Suppressor macrophage treated with lipopolysaccharide for 1 hour (primary cell): ENCODE measurements around the gene CISD1.
"Not testable (repeated sequence)": the region's sequence is repeated elsewhere in the genome, so short reads cannot be mapped to it uniquely, and the experiment has no call there.

Experiments used
- DNase-seq, 3 donors: peaks; one replicate each; pipeline ENCODE4 v3.0.0-alpha.2; 2020 to 2022

CISD1 gene

DNA sequence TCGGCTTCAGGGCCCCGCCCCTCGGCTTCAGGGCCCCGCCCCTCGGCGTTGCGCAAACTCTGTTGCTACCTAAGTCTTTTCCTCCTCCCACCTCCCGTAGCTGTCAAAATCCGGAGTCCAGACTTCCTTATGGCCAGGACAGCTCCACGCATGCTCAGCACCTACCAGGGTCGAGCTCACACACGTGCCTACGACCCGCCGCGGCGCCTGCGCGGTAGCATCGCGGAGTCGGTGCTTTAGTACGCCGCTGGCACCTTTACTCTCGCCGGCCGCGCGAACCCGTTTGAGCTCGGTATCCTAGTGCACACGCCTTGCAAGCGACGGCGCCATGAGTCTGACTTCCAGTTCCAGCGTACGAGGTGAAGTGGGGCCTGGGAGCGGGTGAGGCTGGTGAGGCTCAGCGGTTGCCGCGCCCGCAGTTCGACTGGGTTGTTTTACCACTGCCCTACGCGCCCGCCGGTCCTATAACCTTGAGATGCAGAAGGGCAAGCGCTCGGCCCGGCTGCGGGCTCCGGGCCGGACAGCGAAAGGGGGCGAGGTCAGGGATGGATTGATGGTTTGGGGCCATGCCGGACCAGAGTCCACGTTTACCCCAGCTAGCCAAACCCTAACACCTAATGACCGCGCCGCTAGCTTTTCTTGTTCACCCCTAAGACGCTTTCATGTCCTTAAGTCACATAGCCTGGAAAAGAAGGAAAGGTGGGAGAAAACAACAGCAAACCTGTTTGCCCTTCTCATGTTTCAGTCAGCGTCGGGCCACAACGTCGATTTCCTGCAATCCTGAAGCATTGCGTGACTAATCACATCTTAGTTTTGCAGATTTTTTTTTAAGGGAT lies at the start of gene CISD1:
Gene CISD1 (plus strand): TSS at position 217 of the 836 bp plus-strand sequence. CDS start 112 bp downstream, at position 329.
- peak; percentile 98 to 99 (median 99) for DNase-seq

DNA sequence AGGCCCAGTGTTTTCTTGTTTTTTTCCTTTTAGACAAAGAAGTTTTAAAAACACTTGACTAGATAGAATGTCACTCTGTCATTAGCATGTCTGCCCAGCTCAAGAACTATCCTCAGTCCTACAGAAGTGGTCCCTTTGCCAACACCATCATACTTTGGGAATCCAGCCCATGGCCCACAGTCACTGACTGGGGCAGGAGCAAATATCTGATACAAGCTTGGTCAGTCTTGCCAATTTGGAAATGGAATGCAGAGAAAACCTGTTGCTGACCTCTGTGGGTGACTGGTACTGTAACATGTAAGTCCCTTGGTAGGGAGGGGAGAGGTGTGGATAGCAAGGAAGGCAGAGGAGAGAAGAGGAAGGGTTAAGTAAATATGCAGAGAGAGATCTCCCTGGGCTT lies 49.1 kb upstream of the CISD1 start:
- DNase-seq, result no peak

DNA sequence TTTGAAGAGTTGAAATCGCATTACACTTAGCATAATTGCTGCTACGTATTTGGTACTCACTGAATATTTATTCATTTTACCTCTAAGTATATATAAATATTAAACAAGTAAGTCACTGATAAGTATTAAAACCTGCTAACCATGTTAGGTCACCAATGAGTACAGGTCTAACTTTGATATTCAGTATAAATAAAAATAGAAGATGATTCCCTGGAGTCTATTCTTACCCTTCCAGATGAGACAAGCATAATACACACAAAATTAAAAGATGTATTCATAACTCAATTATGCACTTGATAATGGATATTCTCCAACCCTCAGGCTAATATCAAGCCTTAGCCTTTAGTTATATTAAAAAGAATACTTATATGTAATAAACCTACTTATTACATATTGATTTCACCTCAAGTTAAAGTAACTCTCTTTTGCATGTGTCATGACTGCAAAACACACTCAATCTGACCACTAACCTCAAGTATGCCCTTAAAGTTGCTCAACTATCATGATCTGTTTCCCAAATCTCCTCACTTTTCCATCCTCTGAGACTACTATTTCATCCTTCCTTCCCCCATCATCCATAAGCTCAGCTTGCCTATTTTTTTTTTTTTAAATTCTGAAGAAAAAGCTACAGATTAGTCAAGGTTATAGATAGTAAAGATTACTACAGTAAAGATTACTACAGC lies 48.1 kb upstream of the CISD1 start:
- no peak for DNase-seq

DNA sequence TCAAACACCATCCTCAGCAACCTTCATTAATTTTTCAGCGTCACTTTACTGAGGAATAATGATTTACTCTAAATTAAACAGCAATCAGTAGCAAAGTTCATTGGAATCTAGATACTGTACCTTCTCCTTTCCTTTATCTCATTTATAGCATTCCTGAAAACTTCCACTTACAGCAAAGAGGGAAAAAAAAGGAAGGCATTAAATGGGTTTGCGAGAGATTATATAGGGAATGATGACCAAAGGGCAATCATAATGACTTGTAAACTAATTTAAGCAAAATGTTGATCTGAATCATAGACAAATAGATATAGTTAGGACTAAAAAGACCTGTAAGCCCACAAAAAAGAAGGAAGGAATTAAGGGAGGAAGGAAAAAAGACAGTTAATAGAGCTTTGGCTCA lies 43.3 kb upstream of the CISD1 start:
- no peak for DNase-seq

DNA sequence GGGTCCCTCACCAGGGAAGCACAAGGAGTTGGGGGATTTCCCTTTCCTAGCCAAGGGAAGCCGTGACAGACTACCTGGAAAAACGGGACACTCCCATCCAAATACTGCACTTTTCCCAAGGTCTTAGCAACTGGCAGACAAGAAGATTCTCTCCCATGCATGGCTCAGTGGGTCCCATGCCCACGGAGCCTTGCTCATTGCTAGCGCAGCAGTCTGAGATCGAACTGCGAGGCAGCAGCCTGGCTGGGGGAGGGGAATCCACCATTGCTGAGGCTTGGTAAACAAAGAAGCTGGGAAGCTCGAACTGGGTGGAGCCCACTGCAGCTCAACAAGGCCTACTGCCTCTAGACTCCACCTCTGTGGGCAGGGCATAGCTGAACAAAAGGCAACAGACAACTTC lies 39.1 kb upstream of the CISD1 start:
- DNase-seq, result not testable (repeated sequence)

DNA sequence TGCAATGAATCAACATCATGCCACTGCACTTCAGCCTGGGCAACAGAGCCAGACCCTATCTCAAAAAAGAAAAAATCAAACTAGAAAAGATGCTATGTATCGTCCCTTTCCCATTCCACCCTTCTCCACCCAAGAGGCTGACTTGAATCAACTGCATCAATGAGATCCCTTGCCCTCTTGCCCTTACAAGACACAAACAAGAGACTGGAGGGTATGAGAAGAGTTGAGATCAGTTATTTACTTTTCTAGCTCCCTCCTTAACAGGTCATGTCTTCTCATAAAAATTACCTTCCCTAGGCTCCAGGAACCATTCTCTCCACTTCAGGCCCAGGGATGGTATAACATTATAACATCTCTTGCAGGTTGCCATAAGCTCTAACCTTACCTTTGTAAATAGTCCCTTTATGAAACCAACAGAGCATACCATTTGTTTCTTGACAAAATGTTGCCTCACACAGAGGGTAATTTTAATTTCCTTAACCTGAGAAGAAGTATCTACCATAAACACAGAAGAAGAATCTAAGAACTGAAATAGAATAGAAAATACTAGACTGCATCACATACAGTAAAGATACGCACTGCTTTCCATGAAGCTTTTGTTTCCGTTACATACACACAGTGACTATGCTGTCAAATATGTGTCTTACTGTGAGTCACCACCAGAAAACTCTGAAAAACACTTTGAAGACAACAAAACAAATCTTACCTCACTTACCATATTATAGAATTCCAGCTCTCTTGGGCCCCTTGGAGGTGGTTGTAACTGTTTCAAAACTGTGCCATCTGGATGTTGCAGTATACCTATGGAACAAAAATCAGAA lies 31.7 kb upstream of the CISD1 start:
- DNase-seq, result no peak

DNA sequence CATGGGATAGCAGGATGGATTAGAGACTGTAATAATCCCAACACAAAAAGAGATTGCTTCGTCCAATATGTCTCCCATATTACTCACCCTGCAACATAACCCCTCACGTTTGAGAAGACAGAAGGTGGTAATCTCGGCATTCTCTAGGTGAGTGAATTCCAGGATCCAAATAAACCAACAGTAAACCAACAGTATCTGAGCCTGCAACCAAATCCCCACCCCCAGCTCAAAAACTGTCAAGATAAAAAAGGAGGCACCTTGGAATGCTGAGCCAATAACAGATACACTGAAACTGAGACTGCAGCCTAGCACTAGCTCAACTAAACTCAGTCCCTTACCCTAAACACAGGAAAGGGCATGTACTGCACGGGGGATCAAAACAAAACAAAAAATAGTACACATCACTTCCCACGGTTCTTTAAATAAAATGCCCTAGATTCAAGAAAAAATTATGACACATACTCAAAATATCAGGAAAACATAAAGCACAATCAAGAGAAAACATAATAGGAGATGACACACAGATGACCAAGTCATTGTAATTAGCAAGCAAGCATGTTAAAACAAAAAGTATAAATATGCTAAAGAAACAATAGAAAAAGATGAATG lies 29.3 kb upstream of the CISD1 start:
- no peak for DNase-seq

DNA sequence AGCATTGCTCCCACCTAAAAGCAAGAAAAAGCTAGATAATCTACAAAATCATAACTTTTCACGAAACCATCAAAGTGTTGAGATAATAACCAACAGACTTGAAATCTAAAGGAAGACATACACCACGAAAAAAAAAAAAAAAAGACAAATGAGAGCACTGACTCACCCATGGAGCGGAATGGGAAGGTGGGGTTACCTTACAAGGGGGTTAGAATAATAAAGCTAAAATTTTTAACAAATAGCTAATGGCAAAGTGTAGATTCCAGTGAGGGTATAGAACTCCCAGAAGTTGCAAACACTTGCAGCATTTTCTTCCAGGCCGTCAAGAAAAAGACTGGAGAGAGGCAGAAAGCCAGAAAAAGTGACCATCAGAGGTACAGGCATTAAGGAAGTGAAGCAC lies 28.4 kb upstream of the CISD1 start:
- no peak for DNase-seq

DNA sequence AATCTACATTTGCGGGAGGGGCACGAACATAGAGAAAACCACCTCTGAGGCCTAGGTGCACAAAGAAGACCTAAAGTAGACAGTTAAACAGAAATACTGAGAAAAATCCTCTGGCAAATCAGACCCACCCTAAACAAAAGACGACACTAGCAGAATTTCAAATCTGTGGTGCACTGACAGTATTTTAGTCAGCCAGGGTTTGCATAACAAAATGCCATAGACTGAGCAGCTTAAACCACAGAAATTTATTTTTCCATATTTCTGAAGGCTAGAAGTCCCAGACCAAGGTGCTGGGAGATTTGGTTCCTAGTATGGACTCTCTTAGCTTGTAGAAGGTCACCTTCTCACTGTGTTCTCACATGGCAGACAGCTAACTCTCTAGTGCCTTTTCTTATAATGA lies 27.6 kb upstream of the CISD1 start:
- no peak for DNase-seq

DNA sequence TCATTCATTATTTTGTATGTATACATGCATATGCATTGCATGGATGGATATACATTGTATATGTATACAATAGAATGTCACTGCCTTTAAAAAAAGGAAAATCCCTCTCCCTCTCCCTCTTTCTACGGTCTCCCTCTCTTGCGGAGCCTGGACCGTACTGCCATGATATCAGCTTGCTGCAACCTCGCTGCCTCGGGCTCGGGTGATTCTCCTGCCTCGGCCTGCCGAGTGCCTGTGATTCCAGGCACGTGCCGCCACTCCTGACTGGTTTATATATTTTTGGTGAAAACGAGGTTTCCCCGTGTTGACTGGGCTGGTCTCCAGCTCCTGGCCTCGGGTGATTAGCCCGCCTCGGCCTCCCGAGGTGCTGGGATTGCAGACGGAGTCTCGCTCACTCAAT lies 25.7 kb upstream of the CISD1 start:
- no peak for DNase-seq

DNA sequence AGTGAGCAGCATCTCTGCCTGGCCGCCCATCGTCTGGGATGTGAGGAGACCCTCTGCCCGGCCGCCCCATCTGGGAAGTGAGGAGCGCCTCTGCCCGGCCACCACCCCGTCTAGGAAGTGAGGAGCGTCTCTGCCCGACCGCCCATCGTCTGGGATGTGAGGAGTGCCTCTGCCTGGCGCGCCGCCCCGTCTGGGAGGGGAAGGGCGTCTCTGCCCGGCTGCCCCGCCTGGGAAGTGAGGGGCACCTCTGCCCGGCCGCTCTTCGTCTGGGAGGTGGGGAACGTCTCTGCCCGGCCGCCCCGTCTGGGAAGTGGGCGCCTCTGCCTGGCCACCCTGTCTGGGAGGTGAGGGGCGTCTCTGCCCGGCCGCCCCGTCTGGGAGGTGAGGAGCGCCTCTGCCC lies 25.2 kb upstream of the CISD1 start:
- not testable (repeated sequence) for DNase-seq

DNA sequence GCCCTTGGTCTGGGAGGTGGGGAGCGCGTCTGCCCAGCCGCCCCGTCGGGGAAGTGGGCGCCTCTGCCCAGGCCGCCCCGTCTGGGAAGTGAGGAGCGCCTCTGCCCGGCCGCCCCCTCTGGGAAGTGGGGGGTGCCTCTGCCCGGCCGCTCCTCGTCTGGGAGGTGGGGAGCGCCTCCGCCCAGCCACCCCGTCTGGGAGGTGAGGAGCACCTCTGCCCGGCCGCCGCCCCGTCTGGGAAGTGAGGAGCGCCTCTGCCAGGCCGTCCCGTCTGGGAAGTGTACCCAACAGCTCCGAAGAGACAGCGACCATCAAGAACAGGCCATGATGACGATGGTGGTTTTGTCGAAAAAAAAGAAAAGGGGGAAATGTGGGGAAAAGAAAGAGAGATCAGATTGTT lies 24.7 kb upstream of the CISD1 start:
- DNase-seq, result not testable (repeated sequence)

DNA sequence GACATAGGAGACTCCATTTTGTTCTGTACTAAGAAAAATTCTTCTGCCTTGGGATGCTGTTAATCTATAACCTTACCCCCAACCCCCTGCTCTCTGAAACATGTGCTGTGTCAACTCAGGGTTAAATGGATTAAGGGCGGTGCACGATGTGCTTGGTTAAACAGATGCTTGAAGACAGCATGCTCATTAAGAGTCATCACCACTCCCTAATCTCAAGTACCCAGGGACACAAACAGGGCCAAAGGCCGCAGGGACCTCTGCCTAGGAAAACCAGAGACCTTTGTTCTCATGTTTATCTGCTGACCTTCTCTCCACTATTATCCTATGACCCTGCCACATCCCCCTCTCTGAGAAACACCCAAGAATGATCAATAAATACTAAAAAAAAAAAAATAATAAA lies 24.3 kb upstream of the CISD1 start:
- not testable (repeated sequence) for DNase-seq

DNA sequence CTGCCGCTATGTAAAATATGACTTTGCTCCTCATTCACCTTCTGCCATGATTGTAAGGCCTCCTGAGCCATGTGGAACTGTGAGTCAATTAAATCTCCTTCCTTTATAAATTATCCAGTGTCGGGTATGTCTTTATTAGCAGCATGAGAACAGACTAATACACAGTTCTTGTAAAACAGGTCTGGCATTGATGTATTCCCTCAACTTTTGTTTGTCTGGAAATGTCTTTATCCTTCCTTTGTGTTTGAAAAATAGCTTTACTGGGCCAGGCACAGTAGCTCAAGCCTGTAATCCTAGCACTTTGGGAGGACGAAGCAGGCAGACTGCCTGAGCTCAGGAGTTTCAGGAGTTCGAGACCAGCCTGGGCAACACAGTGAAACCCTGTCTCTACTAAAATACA lies 15.8 kb upstream of the CISD1 start:
- no peak for DNase-seq

DNA sequence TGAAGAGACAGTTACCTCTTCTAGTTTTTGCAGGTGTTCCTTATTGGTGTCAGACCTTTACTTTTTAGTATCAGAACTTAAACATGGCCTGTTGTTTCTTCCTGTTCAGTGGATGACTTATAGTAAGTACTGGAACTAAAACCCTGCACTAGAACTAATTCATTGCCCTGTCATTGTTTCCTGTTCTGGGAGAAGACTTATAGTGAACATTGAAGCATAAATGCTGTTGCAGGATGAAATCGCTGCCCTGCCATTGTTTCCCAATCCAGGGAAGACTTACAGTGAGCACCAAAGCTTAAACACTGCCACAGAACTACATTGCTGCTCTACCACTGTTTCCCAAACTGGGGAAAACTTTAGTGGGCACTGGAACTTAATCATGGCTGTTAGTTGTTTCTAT lies 14.3 kb upstream of the CISD1 start:
- DNase-seq, result peak in 1 of 3 donors; percentile 31

DNA sequence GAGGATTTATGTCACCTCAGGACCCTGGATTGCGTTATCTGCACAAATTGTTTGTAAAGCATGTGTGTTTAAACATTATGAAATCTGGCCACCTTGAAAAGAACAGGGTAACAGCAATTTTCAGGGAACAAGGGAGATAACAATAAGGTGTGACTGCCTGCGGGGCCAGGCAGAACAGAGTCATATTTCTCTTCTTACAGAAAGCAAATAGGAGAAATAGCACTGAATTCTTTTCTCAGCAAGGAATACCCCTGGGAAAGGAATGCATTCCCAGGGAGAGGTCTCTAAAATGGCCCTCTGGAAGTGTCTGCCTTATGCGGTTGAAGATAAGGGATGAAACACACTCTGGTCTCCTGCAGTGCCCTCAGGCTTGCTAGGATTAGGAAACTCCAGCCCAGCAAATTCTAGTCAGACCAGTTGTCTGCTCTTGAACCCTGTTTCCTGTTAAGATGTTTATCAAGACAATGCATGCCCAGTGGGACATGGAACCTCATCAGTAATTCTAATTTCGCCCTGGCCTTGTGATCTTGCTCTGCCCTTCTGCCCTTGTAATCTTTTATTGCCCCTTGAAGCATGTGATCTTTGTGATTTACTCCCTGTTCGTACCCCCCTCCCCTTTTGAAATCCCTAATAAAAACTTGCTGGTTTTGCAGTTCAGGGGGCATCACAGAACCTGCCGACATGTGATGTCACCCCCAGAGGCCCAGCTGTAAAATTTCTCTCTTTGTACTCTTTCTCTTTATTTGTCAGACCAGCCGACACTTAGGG lies 12.8 kb upstream of the CISD1 start:
- DNase-seq, result not testable (repeated sequence)

DNA sequence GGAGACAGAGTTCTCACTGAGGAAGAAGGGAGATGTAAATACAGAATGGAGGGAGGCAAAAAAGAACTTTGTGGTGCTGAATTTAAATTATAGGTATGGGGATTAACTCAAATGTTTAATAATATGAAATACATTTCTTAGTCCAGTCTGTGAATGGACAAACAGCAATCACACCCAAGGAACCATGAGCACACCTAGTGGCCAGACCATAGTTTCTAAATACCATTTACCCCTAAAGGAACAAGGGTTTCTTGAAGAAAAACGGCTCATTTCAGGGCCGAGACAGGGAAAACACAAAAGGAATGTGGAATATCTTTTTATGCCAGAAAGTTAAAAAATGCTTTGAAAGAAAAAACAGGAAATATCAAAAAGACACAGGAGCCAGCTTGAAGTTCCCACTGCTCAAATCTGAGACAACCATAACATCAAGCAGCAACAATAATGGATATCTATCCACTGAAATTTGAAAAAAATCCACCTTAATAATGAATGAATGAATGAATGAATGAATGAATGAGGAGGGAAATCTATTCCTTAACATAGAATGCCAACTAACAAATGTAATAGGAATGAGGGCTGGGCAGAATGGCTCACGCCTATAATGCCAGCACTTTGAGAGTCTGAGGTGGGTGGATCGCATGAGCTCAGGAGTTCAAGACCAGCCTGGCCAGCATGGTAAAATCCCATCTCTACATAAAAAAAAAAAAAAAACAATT lies 9.8 kb upstream of the CISD1 start:
- DNase-seq, result no peak

DNA sequence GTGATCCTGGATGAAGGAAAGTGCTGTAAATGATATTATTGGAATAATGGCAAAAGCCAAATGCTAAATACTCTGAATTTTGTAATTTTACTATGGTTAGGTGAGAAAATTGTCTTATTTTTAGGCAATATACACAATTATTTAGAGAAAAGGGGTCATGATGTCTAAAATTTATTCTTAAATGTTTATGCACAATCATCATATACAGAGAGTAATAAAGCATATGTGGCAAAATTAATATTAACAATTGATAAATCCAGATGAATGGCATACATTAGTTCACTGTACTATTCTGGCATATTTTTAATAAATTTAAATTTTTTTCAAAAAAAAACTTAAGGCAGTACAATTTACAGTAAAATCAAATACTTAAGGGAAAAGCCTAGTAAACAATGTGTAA lies 8.6 kb upstream of the CISD1 start:
- DNase-seq, result no peak

DNA sequence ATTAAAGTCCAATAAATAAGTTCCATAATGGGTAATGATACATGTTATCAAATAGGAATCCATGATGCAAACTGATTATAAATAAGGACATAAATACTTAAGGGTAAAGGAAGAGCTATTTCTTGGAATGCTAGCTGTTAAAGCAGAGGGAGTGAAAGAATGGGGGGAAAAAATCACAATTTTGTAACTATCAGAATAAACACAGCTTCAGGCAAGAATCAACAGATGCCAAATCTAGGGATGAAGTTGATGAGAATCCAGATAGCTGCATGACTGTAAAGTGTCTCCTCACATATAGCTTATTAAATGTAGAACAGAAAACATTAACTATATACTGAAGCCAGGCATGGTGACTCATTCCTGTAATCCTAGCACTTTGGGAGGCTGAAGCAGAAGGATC lies 6.2 kb upstream of the CISD1 start:
- peak in 1 of 3 donors; percentile 57 for DNase-seq

DNA sequence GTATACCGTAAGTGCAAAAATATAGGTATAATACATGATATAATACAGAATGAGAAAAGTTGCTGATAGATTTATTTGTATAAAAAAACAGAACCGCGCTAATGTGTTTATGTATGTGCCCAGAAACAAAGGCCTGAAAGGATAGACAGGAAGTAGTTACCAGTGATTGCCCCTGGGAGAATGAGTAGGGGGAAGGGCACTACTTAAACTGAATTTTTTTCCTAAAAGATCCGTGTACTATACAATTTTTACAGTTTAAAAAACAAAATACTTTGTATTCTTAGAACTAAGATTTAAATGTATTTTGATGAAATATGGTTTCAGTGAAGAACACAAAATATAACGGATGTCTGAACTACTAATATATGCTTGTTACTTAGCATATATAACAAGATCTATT lies 4.2 kb upstream of the CISD1 start:
- peak in 1 of 3 donors; percentile 28 for DNase-seq

DNA sequence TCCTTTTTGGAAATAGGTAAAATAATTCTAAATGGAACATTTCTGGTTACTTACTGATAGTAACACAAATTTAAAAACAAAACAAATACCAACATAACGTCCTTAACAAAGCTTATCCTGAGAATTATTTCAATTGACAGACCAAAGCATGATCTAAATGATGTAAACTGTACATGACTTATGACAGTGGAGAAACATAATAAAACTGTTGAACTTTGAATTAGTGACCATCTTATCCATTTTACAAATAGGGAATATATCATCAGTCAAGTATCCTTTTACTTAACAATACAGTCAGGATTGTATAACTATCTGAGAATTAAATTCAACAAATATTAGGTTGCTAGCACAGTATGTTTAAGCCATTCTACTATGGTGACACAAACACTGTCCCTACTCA lies 3.7 kb upstream of the CISD1 start:
- no peak for DNase-seq
